GM19043 (cell line): ENCODE measurements around the gene CHCHD1.
"Not testable (repeated sequence)": the region's sequence is repeated elsewhere in the genome, so short reads cannot be mapped to it uniquely, and the experiment has no call there.

ENCODE experiments used
- ATAC-seq: cut with Tn5 transposase; IDR thresholded peaks from one replicate; pipeline ENCODE4 v1.9.1; 2021; ENCODE audit warnings: low read depth; ENCODE audit not compliant: unreplicated experiment

The CHCHD1 gene

DNA sequence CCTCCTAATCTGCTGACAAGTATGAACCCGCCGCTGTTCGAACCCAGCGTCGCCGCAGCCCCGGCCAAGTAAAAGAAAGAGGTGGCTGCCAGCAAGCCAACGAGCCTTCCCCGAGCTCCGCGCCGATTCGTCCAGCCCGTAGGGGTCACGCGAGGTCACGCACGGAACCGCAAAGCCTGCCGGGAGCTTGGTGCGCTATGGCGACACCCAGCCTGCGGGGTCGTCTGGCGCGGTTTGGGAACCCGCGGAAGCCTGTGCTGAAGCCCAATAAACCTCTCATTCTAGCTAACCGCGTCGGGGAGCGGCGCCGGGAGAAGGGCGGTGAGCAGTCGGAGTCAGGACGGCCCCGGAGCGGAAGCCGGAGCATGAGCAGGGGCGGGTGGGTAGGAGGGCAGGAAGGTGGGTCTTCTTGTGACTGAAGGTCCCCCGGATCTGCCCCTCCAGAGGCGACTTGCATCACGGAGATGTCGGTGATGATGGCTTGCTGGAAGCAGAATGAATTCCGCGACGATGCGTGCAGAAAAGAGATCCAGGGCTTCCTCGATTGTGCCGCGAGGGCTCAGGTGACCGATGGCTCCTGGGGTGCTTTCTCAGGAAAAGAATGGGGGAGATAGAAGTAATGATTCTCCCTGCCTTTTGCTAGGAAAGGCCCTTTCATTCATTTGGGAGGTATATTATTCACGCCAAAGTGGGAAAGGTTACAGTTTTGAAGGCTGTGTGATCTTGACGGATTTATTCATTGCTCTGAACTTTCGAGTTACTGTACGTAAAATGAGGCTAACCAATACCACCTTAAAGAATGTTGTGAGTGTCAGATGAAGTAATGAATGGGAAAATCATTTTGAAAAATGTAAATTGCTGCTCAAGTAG lies at the start of gene CHCHD1:
Gene CHCHD1, plus strand, starts transcription at position 170 of the 870 bp plus-strand sequence. Its CDS starts 28 bp downstream, at position 198.
- no peak for ATAC-seq

- ATAC-seq, result no peak
Observed at GRCh38 chr10:73732426-73732825, 49.4 kb upstream of the CHCHD1 start.

DNA sequence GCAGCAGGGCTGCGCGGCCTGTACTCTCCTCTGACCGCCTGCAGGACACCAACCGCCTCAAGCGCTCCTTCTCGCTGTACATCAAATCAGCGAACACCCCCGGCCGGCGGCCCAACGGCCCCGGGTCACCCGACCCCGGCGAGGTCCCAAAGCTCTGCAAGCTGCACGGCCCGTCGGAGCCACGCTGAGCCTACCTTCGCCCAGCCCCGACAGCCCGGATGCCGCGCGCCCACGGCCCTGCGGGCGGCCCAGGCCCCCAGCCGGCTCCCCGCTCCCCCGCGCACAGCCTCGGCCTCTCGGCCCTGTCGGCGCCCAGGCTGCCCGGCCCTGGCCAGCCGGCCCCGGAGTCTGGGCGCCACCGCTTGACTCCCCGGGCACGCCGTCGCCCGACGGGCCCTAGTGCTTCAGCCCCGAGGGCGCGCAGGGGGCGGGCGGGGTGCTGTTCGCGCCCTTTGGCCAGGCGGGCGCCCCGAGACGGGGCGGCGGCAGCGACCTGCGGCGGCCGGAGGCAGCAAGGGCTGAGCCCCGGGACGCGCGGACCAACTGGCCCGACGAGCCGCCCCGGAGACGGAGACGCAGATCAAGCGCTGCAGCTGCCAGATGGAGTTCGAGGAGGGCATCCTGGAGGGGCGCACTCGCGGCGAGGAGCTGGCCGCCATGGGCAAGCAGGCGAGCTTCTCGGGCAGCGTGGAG lies 48.8 kb upstream of the CHCHD1 start:
- no peak for ATAC-seq

- no peak for ATAC-seq
Observed at GRCh38 chr10:73734028-73734720, 47.7 kb upstream of the CHCHD1 start.

- no peak for ATAC-seq
Observed at GRCh38 chr10:73734796-73735305, 47.0 kb upstream of the CHCHD1 start.

DNA sequence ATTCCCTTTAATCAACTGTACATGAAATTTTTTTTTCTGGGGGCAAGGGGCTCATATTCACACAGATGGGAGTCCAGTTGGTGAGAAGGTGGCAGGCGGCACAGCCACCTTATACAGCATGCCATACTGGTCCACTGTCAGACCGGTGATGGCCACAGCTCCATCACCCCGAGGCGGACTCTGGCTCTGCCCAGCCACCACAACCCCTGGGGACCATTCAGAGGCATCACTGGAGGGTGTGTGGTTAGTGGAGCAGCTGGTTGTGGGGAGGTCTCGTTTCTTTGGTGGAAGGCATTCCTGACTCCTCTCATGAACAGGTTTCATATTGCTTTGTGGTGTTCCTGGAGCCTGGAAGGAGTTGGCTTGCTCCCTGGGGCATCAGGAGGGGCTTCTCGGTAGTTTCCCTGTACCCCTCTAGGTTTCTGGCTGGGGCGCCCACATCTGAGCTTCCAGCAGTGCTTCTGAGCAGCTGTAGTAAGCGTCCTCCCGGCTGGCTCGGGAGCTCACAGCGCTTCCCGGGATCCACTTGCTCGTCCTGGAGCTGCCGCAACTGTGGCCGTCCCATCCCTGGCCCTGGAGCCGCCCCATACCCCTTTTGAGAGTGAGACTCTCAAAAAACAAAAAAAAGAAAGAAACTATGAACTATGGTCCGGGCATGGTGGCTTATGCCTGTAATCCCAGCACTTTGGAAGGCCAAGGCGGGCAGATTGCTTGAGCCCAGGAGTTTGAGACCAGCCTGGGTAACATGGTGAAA lies 41.2 kb upstream of the CHCHD1 start:
- ATAC-seq, result not testable (repeated sequence)

DNA sequence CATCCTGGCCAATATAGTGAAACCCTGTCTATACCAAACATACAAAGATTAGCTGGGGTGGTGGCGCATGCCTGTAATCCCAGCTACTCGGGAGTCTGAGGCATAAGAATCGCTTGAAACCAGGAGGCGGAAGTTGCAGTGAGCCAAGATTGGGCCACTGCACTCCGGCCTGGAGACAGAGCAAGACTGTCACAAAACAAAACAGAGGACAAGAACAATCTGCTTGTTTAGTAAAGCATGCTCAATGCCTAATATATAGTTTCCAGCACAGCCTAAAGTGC lies 39.5 kb upstream of the CHCHD1 start:
- no peak for ATAC-seq

GRCh38 chr10:73743327-73743904 lies 38.4 kb upstream of the CHCHD1 start:
- ATAC-seq, result no peak

GRCh38 chr10:73743905-73744663 lies 37.8 kb upstream of the CHCHD1 start, which contains the start of gene SEC24C:
Gene SEC24C (plus strand): TSS chr10:73744372. CDS start chr10:73746833, 2,461 bp downstream.
- peak; percentile 88 for ATAC-seq

- ATAC-seq, result peak; percentile 21
Observed at GRCh38 chr10:73744664-73744975, 37.2 kb upstream of the CHCHD1 start.

DNA sequence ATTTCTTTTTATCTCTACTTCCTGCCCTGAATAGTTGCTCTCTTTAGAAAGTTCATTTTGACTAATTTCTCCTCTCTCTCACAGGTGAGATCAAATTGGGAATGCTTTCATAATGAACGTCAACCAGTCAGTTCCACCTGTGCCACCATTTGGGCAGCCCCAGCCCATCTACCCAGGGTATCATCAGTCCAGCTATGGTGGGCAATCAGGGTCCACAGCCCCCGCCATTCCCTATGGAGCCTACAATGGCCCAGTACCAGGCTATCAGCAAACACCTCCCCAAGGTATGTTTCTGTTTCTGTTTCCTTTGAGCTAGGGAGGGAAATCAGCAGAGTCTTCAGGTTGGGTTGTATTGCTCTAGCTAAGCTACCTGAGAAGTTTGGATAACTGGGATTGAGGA lies 35.1 kb upstream of the CHCHD1 start:
- ATAC-seq, result no peak

GRCh38 chr10:73750819-73751218 lies 31.0 kb upstream of the CHCHD1 start:
- no peak for ATAC-seq

GRCh38 chr10:73756183-73756582 lies 25.7 kb upstream of the CHCHD1 start:
- ATAC-seq, result no peak

GRCh38 chr10:73758704-73759511 lies 22.9 kb upstream of the CHCHD1 start:
- no peak for ATAC-seq

GRCh38 chr10:73759512-73760115 lies 22.2 kb upstream of the CHCHD1 start:
- ATAC-seq, result no peak

GRCh38 chr10:73761781-73762180 lies 20.1 kb upstream of the CHCHD1 start:
- ATAC-seq, result no peak

DNA sequence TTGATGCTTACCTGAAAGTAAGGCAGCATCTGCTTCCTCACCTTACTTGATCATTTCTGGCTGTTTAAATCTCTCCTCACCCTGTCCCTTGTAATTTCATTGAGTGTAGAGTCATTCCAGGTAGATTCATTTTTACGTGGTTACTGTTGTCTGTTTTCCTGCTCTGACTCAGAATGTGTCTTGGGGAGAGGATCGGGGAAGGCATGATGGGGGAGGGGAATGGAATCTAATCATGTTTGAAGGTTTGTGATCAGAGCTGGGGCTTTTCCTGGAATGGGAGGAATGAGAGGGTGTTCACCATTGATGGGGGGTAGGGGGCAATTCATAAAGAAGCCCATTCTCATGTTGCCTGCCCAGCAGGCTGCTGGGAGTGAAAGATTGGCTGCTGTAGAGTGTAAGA lies 18.9 kb upstream of the CHCHD1 start:
- ATAC-seq, result no peak

GRCh38 chr10:73763343-73763742 lies 18.5 kb upstream of the CHCHD1 start:
- ATAC-seq, result no peak
